Memory B cell (primary cell): ENCODE results near the gene TAF1A.
"Not testable (repeated sequence)": the region's sequence is repeated elsewhere in the genome, so short reads cannot be mapped to it uniquely, and the experiment has no call there.

Experiments used
- ATAC-seq: fragments of 150-1000 bp; cut with Tn5 transposase; 2 replicates; pipeline ENCODE4 v1.10.0; 2021; ENCODE audit warnings: low read depth, mild to moderate bottlenecking, moderate library complexity
- DNase-seq, 2 donors: peaks; one replicate each; pipeline ENCODE4 v3.0.0; 2022; ENCODE audit warnings: low spot score in 2 of 2
- H3K27ac Mint-ChIP-seq: one replicate; pipeline ENCODE4 v1.8.0; 2022; ENCODE audit warnings: mild to moderate bottlenecking, moderate library complexity, mixed read lengths
- H3K27me3 Mint-ChIP-seq: one replicate; pipeline ENCODE4 v1.8.0; 2022; ENCODE audit warnings: mixed read lengths
- H3K36me3 Mint-ChIP-seq: one replicate; pipeline ENCODE4 v1.8.0; 2022; ENCODE audit warnings: mild to moderate bottlenecking, mixed read lengths
- H3K4me1 Mint-ChIP-seq: one replicate; pipeline ENCODE4 v1.8.0; 2022; ENCODE audit warnings: mixed read lengths
- H3K4me3 Mint-ChIP-seq: one replicate; pipeline ENCODE4 v1.8.0; 2022; ENCODE audit warnings: mild to moderate bottlenecking, moderate library complexity, mixed read lengths
- H3K9me3 Mint-ChIP-seq: one replicate; pipeline ENCODE4 v1.8.0; 2022; ENCODE audit warnings: mixed read lengths

Gene TAF1A

GRCh38 chr1:222617367-222617951 is 27.7 kb upstream of the TAF1A start:
- Mint-ChIP-seq H3K9me3 (no peaks in the 10 kb centered on the region), H3K27me3 (peaks cover 2% of the 10 kb centered on the region), H3K36me3 (peaks cover 7% of the 10 kb centered on the region), H3K4me1 (peaks cover 18% of the 10 kb centered on the region), H3K4me3 (peak overlapping the region; percentile 96), H3K27ac (peak overlapping the region; percentile 92)
- ATAC-seq (peak; percentile 86), DNase-seq (peak; percentile 81 to 82)

GRCh38 chr1:222616525-222616924 is 26.8 kb upstream of the TAF1A start:
- H3K4me3 Mint-ChIP-seq: no peak overlapping the region
- no peaks in the 10 kb centered on the region for H3K9me3 Mint-ChIP-seq
- H3K4me1 Mint-ChIP-seq: peaks cover 18% of the 10 kb centered on the region
- H3K27me3 Mint-ChIP-seq: peaks cover 2% of the 10 kb centered on the region
- no peak overlapping the region for H3K27ac Mint-ChIP-seq
- ATAC-seq (no peak), DNase-seq (no peak)
- peaks cover 4% of the 10 kb centered on the region for H3K36me3 Mint-ChIP-seq

- Mint-ChIP-seq H3K9me3 (peaks cover 1% of the 10 kb centered on the region), H3K4me1 (peaks cover 5% of the 10 kb centered on the region)
Observed at GRCh38 chr1:222613627-222614026, 23.9 kb upstream of the TAF1A start.

GRCh38 chr1:222610728-222611127 is 21.0 kb upstream of the TAF1A start:
- Mint-ChIP-seq H3K9me3 (peaks cover 1% of the 10 kb centered on the region), H3K36me3 (peaks cover 6% of the 10 kb centered on the region), H3K4me3 (no peak overlapping the region), H3K27me3 (peaks cover 2% of the 10 kb centered on the region), H3K4me1 (no peaks in the 10 kb centered on the region), H3K27ac (no peak overlapping the region)
- ATAC-seq (no peak), DNase-seq (no peak)

More at GRCh38 chr1:222613627-222614026, 23.9 kb upstream of the TAF1A start:
- H3K27ac Mint-ChIP-seq: no peak overlapping the region
- ATAC-seq: no peak
- H3K4me3 Mint-ChIP-seq: no peak overlapping the region
- H3K36me3 Mint-ChIP-seq: peaks cover 5% of the 10 kb centered on the region
- peaks cover 2% of the 10 kb centered on the region for H3K27me3 Mint-ChIP-seq
- no peak for DNase-seq

- H3K27ac Mint-ChIP-seq, ATAC-seq, H3K27me3 Mint-ChIP-seq: not testable (repeated sequence)
Observed at GRCh38 chr1:222609111-222609510, 19.4 kb upstream of the TAF1A start.

GRCh38 chr1:222606757-222607156 is 17.0 kb upstream of the TAF1A start:
- H3K4me1 Mint-ChIP-seq: no peaks in the 10 kb centered on the region
- H3K36me3 Mint-ChIP-seq: peaks cover 6% of the 10 kb centered on the region
- no peak overlapping the region for H3K27ac Mint-ChIP-seq
- DNase-seq: no peak
- H3K27me3 Mint-ChIP-seq: no peaks in the 10 kb centered on the region
- H3K9me3 Mint-ChIP-seq: peaks cover 1% of the 10 kb centered on the region
- no peak for ATAC-seq
- no peak overlapping the region for H3K4me3 Mint-ChIP-seq

More at GRCh38 chr1:222609111-222609510, 19.4 kb upstream of the TAF1A start:
- H3K9me3 Mint-ChIP-seq, H3K4me3 Mint-ChIP-seq, H3K36me3 Mint-ChIP-seq, DNase-seq, H3K4me1 Mint-ChIP-seq: not testable (repeated sequence)

- peaks cover 2% of the 10 kb centered on the region for H3K36me3 Mint-ChIP-seq
- no peaks in the 10 kb centered on the region for H3K9me3 Mint-ChIP-seq
- H3K4me1 Mint-ChIP-seq: no peaks in the 10 kb centered on the region
- no peaks in the 10 kb centered on the region for H3K27me3 Mint-ChIP-seq
- DNase-seq (no peak), ATAC-seq (no peak)
- H3K4me3 Mint-ChIP-seq: no peak overlapping the region
- H3K27ac Mint-ChIP-seq: no peak overlapping the region
Observed at GRCh38 chr1:222601257-222601656, 11.5 kb upstream of the TAF1A start.

GRCh38 chr1:222600281-222600680 is 10.5 kb upstream of the TAF1A start:
- Mint-ChIP-seq H3K27me3 (no peaks in the 10 kb centered on the region), H3K36me3 (peaks cover 7% of the 10 kb centered on the region), H3K4me3 (no peak overlapping the region), H3K4me1 (no peaks in the 10 kb centered on the region), H3K27ac (no peak overlapping the region), H3K9me3 (no peaks in the 10 kb centered on the region)
- DNase-seq: no peak
- ATAC-seq: no peak

GRCh38 chr1:222596696-222597095 is 7.0 kb upstream of the TAF1A start:
- DNase-seq (no peak), ATAC-seq (no peak)

GRCh38 chr1:222594789-222595188 is 5.1 kb upstream of the TAF1A start:
- H3K9me3 Mint-ChIP-seq: no peaks in the 10 kb centered on the region
- H3K27ac Mint-ChIP-seq: no peak overlapping the region
- ATAC-seq (no peak), DNase-seq (no peak)
- H3K4me1 Mint-ChIP-seq: peaks cover 5% of the 10 kb centered on the region
- H3K27me3 Mint-ChIP-seq: no peaks in the 10 kb centered on the region
- H3K4me3 Mint-ChIP-seq: no peak overlapping the region
- H3K36me3 Mint-ChIP-seq: peaks cover 7% of the 10 kb centered on the region

More at GRCh38 chr1:222596696-222597095, 7.0 kb upstream of the TAF1A start:
- Mint-ChIP-seq H3K36me3 (peaks cover 7% of the 10 kb centered on the region), H3K4me3 (no peak overlapping the region), H3K27me3 (no peaks in the 10 kb centered on the region), H3K27ac (no peak overlapping the region), H3K9me3 (no peaks in the 10 kb centered on the region), H3K4me1 (no peaks in the 10 kb centered on the region)

GRCh38 chr1:222592171-222592570 is 2.4 kb upstream of the TAF1A start:
- H3K27ac Mint-ChIP-seq: no peak overlapping the region
- no peaks in the 10 kb centered on the region for H3K27me3 Mint-ChIP-seq
- H3K4me1 Mint-ChIP-seq: peaks cover 16% of the 10 kb centered on the region
- ATAC-seq: no peak
- peaks cover 12% of the 10 kb centered on the region for H3K36me3 Mint-ChIP-seq
- H3K4me3 Mint-ChIP-seq: no peak overlapping the region
- DNase-seq: no peak
- no peaks in the 10 kb centered on the region for H3K9me3 Mint-ChIP-seq

GRCh38 chr1:222588135-222588534 is 1.6 kb downstream of the TAF1A start:
- Mint-ChIP-seq H3K9me3 (no peaks in the 10 kb centered on the region), H3K36me3 (peaks cover 19% of the 10 kb centered on the region), H3K27ac (peak overlapping the region; percentile 75), H3K27me3 (no peaks in the 10 kb centered on the region), H3K4me1 (peaks cover 34% of the 10 kb centered on the region), H3K4me3 (peak overlapping the region; percentile 94)
- no peak for ATAC-seq
- no peak for DNase-seq

- Mint-ChIP-seq H3K4me1 (peaks cover 44% of the 10 kb centered on the region), H3K4me3 (no peak overlapping the region), H3K27ac (peak overlapping the region; percentile 31), H3K27me3 (no peaks in the 10 kb centered on the region), H3K36me3 (peaks cover 25% of the 10 kb centered on the region), H3K9me3 (no peaks in the 10 kb centered on the region)
- ATAC-seq: no peak
- DNase-seq: no peak
Observed at GRCh38 chr1:222586842-222587241, 2.9 kb downstream of the TAF1A start.

GRCh38 chr1:222583079-222583478 is 6.7 kb downstream of the TAF1A start:
- H3K36me3 Mint-ChIP-seq: peaks cover 39% of the 10 kb centered on the region

GRCh38 chr1:222582099-222582774 is 7.5 kb downstream of the TAF1A start:
- DNase-seq (no peak), ATAC-seq (no peak)
- no peaks in the 10 kb centered on the region for H3K27me3 Mint-ChIP-seq
- H3K4me3 Mint-ChIP-seq: peak overlapping the region; percentile 77
- no peaks in the 10 kb centered on the region for H3K9me3 Mint-ChIP-seq
- peak overlapping the region; percentile 43 for H3K27ac Mint-ChIP-seq
- H3K4me1 Mint-ChIP-seq: peaks cover 36% of the 10 kb centered on the region
- peaks cover 39% of the 10 kb centered on the region for H3K36me3 Mint-ChIP-seq

More at GRCh38 chr1:222583079-222583478, 6.7 kb downstream of the TAF1A start:
- no peaks in the 10 kb centered on the region for H3K27me3 Mint-ChIP-seq
- peak overlapping the region; percentile 43 for H3K27ac Mint-ChIP-seq
- no peaks in the 10 kb centered on the region for H3K9me3 Mint-ChIP-seq
- H3K4me1 Mint-ChIP-seq: peaks cover 34% of the 10 kb centered on the region
- peak overlapping the region; percentile 77 for H3K4me3 Mint-ChIP-seq
- DNase-seq (peak in 1 of 2 donors; percentile 24), ATAC-seq (peak; percentile 93)
